Thymus (tissue), 11 donors: ENCODE measurements around the gene CEP135. TPM values are rescaled to one million over a fixed set of nuclear protein-coding genes. Genes with fewer than 3 reads are reported as not detected.
A peak's percentile ranks its signal among the peaks of the same experiment; 100 is the strongest.

Experiments used
- DNase-seq, 9 donors: peaks; one replicate each; pipeline ENCODE4 v3.0.0-alpha.2; 2013; ENCODE audit warnings: low spot score in 9 of 9, low read depth in 6 of 9, missing footprints in 1 of 9
- H3K27ac ChIP-seq, 2 donors: one replicate each; pipeline ENCODE4 v1.5.1; 2013; ENCODE audit warnings: control low read depth in 1 of 2, low read depth in 1 of 2, low read length in 1 of 2, mild to moderate bottlenecking in 1 of 2, moderate library complexity in 1 of 2
- H3K27me3 ChIP-seq, 2 donors: one replicate each; pipeline ENCODE4 v1.5.1; 2013; ENCODE audit warnings: low read length in 1 of 2; ENCODE audit not compliant: control insufficient read depth in 2 of 2, insufficient read depth in 1 of 2
- H3K36me3 ChIP-seq, 2 donors: one replicate each; pipeline ENCODE4 v1.5.1; 2013; ENCODE audit warnings: low read length in 1 of 2, mild to moderate bottlenecking in 1 of 2, moderate library complexity in 1 of 2; ENCODE audit not compliant: control insufficient read depth in 2 of 2, insufficient read depth in 2 of 2
- H3K4me1 ChIP-seq, 2 donors: one replicate each; pipeline ENCODE4 v1.5.1; 2013; ENCODE audit warnings: low read length in 2 of 2; ENCODE audit not compliant: control insufficient read depth in 2 of 2, insufficient read depth in 2 of 2
- H3K4me3 ChIP-seq, 2 donors: one replicate each; pipeline ENCODE4 v1.5.1; 2013; ENCODE audit warnings: low read length in 2 of 2, control low read depth in 1 of 2, mild to moderate bottlenecking in 1 of 2
- H3K9me3 ChIP-seq, 2 donors: one replicate each; pipeline ENCODE4 v1.5.1; 2013; ENCODE audit warnings: low read length in 1 of 2, mild to moderate bottlenecking in 1 of 2; ENCODE audit not compliant: control insufficient read depth in 2 of 2, insufficient read depth in 1 of 2
- WGBS: extraction: QIAGEN DNeasy Blood & Tissue Kit; methylation state at CpG from one replicate; pipeline ENCODE4 v1.1.7; 2013; 5-methylcytosine and 5-hydroxymethylcytosine counted together
- polyA plus RNA-seq: library from polyadenylated mRNA; stranded (reverse); fragments of 200-250 nt; gene quantifications from one replicate; pipeline ENCODE4 v1.2.3, GENCODE V29; 2013
- total RNA-seq: library from RNA; stranded (reverse); fragments of 120-200 nt; gene quantifications from one replicate; pipeline ENCODE4 v1.2.4, GENCODE V29; 2013
- donor health status: healthy.

Gene CEP135
- total and polyA plus RNA-seq, 2 donors: 7.8 to 14.3 TPM

DNA sequence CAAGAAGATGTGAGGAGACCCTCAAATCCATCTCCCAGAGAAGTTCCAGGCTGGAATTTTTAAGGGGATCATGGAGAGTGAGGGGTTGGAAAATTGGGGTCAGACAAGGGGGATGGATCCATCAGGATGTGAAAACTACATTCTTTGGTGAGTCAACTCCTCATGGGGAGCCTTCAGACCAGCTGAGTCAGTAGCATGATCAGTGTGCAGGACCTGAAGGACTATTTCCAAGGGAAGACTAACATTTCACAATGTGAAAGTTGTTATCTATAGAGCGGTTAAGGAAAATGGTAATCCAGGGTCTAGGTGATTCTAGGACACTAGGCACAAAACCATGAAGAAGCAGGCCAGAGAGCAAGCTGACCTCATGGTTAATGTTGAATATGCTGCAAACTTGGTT is 38.6 kb upstream of the CEP135 start:
- no peak for DNase-seq
- Histone ChIP-seq H3K27ac (no peak overlapping the region), H3K9me3 (no peaks in the 10 kb centered on the region)

DNA sequence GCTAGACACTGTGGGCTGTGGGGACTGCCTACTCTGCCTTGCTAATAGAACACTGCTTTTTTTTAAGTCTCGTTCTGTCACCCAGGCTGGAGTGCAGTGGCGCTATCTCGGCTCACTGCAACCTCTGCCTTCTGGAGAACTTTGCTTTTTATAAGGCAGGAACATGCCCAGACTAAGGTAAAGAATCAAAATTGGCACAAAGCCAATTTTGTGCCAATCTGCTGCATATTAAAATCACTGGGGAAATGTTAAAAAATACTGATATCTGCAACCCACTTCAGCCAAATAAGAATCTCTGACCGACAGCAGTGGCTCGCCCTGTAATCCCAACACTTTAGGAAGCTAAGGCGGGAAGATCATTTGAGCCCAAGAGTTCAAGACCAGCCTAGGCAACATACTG is 36.5 kb upstream of the CEP135 start:
- Histone ChIP-seq H3K27me3 (no peaks in the 10 kb centered on the region), H3K9me3 (no peaks in the 10 kb centered on the region), H3K4me3 (no peak overlapping the region), H3K27ac (no peak overlapping the region), H3K4me1 (no peaks in the 10 kb centered on the region), H3K36me3 (no peaks in the 10 kb centered on the region)
- 96% methylated on average over 6 of the region's 6 CpGs for WGBS
- DNase-seq: no peak

More for the DNA sequence above, 38.6 kb upstream of the CEP135 start:
- no peaks in the 10 kb centered on the region for H3K4me1 ChIP-seq
- no peak overlapping the region for H3K4me3 ChIP-seq
- H3K27me3 ChIP-seq: no peaks in the 10 kb centered on the region
- WGBS: 98% methylated on average over 1 of the region's 1 CpG
- H3K36me3 ChIP-seq: peaks cover 0 to 5% of the 10 kb centered on the region in 2 donors

DNA sequence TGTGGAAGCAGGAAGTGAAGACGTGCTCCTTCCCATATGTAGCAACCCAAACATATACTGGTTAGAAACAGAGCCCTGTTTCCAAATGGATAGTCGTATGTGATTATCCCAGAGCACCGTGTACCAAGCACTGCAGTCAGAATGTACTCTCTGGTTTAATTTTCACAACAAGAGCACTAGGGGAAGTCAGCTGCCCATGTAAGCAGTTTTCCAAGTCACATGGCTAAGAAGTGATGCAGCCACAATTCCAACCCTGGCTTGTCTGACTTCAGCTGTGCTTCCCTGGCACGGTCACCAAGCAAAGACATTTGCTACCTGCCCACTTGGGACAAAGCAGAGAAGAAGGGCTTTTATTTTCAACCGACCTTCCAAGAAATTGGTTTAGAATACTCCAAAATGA is 28.2 kb upstream of the CEP135 start:
- Histone ChIP-seq H3K27ac (no peak overlapping the region), H3K36me3 (no peaks in the 10 kb centered on the region), H3K4me1 (no peaks in the 10 kb centered on the region), H3K4me3 (no peak overlapping the region), H3K9me3 (no peaks in the 10 kb centered on the region), H3K27me3 (no peaks in the 10 kb centered on the region)
- 73% methylated on average over 5 of the region's 5 CpGs for WGBS
- no peak for DNase-seq

DNA sequence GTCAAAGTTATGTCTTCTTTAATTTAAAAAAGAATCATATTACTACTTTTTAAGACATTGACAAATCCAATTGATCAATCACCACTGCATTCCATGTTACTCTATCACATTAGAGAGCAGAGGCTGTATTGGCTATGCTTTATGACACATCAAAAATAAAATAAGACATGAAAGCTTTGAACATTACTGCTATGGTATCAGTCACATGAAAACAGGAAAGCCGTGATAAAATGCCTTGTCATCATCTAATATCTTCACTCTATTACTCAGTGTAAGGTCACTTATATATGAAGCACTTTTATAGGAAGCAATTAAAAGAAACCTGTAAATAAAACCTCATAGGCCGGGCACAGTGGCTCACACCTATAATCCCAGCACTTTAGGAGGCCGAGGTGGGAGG is 27.7 kb upstream of the CEP135 start:
- H3K4me1 ChIP-seq: no peaks in the 10 kb centered on the region
- WGBS: 82% methylated on average over 3 of the region's 3 CpGs
- no peak overlapping the region for H3K27ac ChIP-seq
- H3K4me3 ChIP-seq: no peak overlapping the region
- H3K9me3 ChIP-seq: no peaks in the 10 kb centered on the region
- H3K27me3 ChIP-seq: no peaks in the 10 kb centered on the region
- DNase-seq: no peak
- no peaks in the 10 kb centered on the region for H3K36me3 ChIP-seq

DNA sequence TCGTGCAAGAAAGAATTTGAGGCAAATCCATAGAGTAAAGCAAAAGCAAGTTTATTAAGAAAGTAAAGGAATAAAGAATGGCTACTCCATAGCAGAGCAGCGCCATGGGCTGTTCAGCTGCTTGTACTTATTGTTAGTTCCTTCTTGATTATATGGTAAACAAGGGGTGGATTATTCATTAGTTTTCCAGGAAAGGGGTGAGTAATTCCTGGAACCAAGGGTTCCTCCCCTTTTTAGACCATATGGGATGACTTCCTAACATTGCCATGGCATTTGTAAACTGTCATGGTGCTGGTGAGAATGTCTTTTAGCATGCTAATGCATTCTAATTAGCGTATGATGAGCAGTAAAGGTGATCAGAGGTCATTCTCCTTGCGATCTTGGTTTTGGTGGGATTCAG is 23.5 kb upstream of the CEP135 start:
- no peak overlapping the region for H3K4me3 ChIP-seq
- no peaks in the 10 kb centered on the region for H3K27me3 ChIP-seq
- 95% methylated on average over 4 of the region's 4 CpGs for WGBS
- no peak for DNase-seq
- H3K4me1 ChIP-seq: no peaks in the 10 kb centered on the region
- H3K36me3 ChIP-seq: no peaks in the 10 kb centered on the region
- H3K9me3 ChIP-seq: no peaks in the 10 kb centered on the region
- no peak overlapping the region for H3K27ac ChIP-seq

DNA sequence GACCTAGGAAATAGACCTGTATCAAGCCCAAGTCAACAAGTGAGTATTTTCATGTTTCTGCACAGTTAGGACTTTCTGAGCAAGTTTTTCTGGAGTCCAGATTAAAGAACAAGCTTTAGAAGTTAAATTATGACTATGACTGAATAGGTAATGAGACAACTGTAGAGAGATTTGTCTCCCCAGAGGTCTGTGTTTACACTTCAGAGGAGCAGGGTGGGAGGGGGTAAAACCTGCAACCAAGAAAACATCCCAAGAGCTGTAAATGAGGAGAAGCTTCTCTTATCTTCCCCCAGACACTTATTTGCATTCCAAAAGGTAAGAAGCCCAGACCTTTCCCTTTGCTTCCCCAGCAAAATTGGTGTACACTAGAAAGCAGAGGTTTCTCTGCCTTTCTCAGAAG is 22.1 kb upstream of the CEP135 start:
- no peak for DNase-seq
- Histone ChIP-seq H3K27me3 (no peaks in the 10 kb centered on the region), H3K9me3 (no peaks in the 10 kb centered on the region), H3K4me1 (peaks cover 0 to 3% of the 10 kb centered on the region in 2 donors), H3K36me3 (no peaks in the 10 kb centered on the region), H3K27ac (no peak overlapping the region), H3K4me3 (no peak overlapping the region)

- H3K27ac ChIP-seq: no peak overlapping the region
- H3K27me3 ChIP-seq: no peaks in the 10 kb centered on the region
- DNase-seq: no peak
- H3K4me1 ChIP-seq: peaks cover 0 to 3% of the 10 kb centered on the region in 2 donors
- no peaks in the 10 kb centered on the region for H3K36me3 ChIP-seq
- no peak overlapping the region for H3K4me3 ChIP-seq
- no peaks in the 10 kb centered on the region for H3K9me3 ChIP-seq
- WGBS: 94% methylated on average over 2 of the region's 2 CpGs
Measured at GRCh38 chr4:55927803-55928437, 20.8 kb upstream of the CEP135 start.

GRCh38 chr4:55928846-55929245 is 19.9 kb upstream of the CEP135 start:
- whole genome bisulfite sequencing: 93% methylated on average over 1 of the region's 1 CpG
- Histone ChIP-seq H3K9me3 (no peaks in the 10 kb centered on the region), H3K27ac (no peak overlapping the region), H3K4me1 (peaks cover 0 to 3% of the 10 kb centered on the region in 2 donors), H3K4me3 (no peak overlapping the region), H3K27me3 (no peaks in the 10 kb centered on the region), H3K36me3 (no peaks in the 10 kb centered on the region)
- no peak for DNase-seq

GRCh38 chr4:55931043-55931442 is 17.7 kb upstream of the CEP135 start:
- no peaks in the 10 kb centered on the region for H3K27me3 ChIP-seq
- no peaks in the 10 kb centered on the region for H3K36me3 ChIP-seq
- no peaks in the 10 kb centered on the region for H3K9me3 ChIP-seq
- peak in 3 of 9 donors; percentile 0 to 15 (median 4) for DNase-seq
- H3K4me3 ChIP-seq: no peak overlapping the region
- 54% methylated on average over 2 of the region's 2 CpGs for WGBS
- H3K27ac ChIP-seq: no peak overlapping the region
- H3K4me1 ChIP-seq: peaks cover 0 to 3% of the 10 kb centered on the region in 2 donors
